Stimulated activated CD8-positive, alpha-beta memory T cell treated with anti-CD3 and anti-CD28 coated beads, Interleukin-15, amount 100 ng/mL, for 48 hours (primary cell): ENCODE measurements around the gene SLC37A3.
"Not testable (repeated sequence)": the region's sequence is repeated elsewhere in the genome, so short reads cannot be mapped to it uniquely, and the experiment has no call there.

Source experiments
- DNase-seq, 2 donors: peaks; one replicate each; pipeline ENCODE4 v3.0.0-alpha.2; 2020; ENCODE audit warnings: low read depth in 2 of 2

SLC37A3 gene

GRCh38 chr7:140347218-140347617 lies 51.1 kb downstream of the SLC37A3 start:
- DNase-seq: no peak

GRCh38 chr7:140345426-140345825 lies 52.9 kb downstream of the SLC37A3 start:
- no peak for DNase-seq

GRCh38 chr7:140342727-140343514 lies 55.4 kb downstream of the SLC37A3 start:
- no peak for DNase-seq

GRCh38 chr7:140338959-140339358 lies 59.4 kb downstream of the SLC37A3 start:
- DNase-seq: not testable (repeated sequence)

- DNase-seq: no peak
Observed at GRCh38 chr7:140334341-140335057, 63.8 kb downstream of the SLC37A3 start.

GRCh38 chr7:140333686-140334085 lies 64.6 kb downstream of the SLC37A3 start:
- no peak for DNase-seq

- no peak for DNase-seq
Observed at GRCh38 chr7:140333223-140333622, 65.1 kb downstream of the SLC37A3 start.

GRCh38 chr7:140330595-140330994 lies 67.7 kb downstream of the SLC37A3 start:
- no peak for DNase-seq

- DNase-seq: no peak
Observed at GRCh38 chr7:140330128-140330527, 68.2 kb downstream of the SLC37A3 start.

GRCh38 chr7:140327261-140327661 lies 71.1 kb downstream of the SLC37A3 start:
- no peak for DNase-seq

GRCh38 chr7:140326116-140326928 lies 72.0 kb downstream of the SLC37A3 start:
- DNase-seq: peak in 1 of 2 donors; percentile 18

- DNase-seq: no peak
Observed at GRCh38 chr7:140325600-140325999, 72.7 kb downstream of the SLC37A3 start.

- DNase-seq: no peak
Observed at GRCh38 chr7:140324714-140325113, 73.6 kb downstream of the SLC37A3 start.

GRCh38 chr7:140322759-140323158 lies 75.6 kb downstream of the SLC37A3 start:
- DNase-seq: no peak

GRCh38 chr7:140320078-140320477 lies 78.3 kb downstream of the SLC37A3 start:
- not testable (repeated sequence) for DNase-seq

GRCh38 chr7:140317999-140318398 lies 80.3 kb downstream of the SLC37A3 start:
- DNase-seq: no peak

- peak in 1 of 2 donors; percentile 25 for DNase-seq
Observed at GRCh38 chr7:140317597-140317996, 80.7 kb downstream of the SLC37A3 start.

GRCh38 chr7:140316165-140316661 lies 82.1 kb downstream of the SLC37A3 start:
- DNase-seq: peak in 1 of 2 donors; percentile 32

GRCh38 chr7:140315498-140316164 lies 82.7 kb downstream of the SLC37A3 start:
- DNase-seq: no peak

- no peak for DNase-seq
Observed at GRCh38 chr7:140314573-140315480, 83.5 kb downstream of the SLC37A3 start.
